Stimulated activated CD4-positive, alpha-beta T cell treated with anti-CD3 and anti-CD28 coated beads, Interleukin-2, amount 100 ng/mL, for 24 hours (primary cell): ENCODE measurements around the gene TUNAR.
A peak's percentile ranks its signal among the peaks of the same experiment; 100 is the strongest.
"Not testable (repeated sequence)": the region's sequence is repeated elsewhere in the genome, so short reads cannot be mapped to it uniquely, and the experiment has no call there.

Experiments
- DNase-seq, 2 donors: peaks; one replicate each; pipeline ENCODE4 v3.0.0-alpha.2; 2020

The TUNAR gene

DNA sequence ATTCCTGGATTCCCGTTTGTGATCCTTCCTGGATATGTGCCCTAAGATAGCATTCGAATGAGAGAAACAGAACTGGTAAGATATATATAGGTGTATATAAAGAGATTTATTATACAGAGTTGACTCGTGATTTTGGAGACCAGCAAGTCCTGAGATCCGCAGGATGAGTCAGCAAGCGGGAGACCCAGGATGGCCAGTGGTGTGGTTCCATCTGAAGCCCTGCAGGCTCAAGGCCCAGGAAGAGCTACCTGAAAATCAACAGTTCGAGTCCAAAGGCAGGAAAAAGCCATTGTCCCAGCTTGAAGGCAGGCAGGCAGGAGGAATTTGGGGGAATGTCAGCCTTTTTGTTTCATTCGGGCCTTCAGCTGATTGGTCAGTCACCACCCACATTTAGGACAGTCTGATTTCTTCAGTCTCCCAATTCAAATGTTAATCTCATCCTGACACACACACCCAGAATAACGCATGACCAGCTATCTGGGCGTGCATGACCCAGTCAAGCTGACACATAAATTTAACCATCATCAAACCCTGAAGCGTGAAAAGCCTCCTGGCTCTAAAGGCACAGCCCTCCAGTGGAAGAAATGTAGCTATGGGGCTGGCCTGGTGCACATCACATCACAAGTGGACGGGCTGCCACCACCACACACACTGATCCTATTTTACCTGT lies 44.3 kb downstream of the TUNAR start:
- DNase-seq, result no peak

DNA sequence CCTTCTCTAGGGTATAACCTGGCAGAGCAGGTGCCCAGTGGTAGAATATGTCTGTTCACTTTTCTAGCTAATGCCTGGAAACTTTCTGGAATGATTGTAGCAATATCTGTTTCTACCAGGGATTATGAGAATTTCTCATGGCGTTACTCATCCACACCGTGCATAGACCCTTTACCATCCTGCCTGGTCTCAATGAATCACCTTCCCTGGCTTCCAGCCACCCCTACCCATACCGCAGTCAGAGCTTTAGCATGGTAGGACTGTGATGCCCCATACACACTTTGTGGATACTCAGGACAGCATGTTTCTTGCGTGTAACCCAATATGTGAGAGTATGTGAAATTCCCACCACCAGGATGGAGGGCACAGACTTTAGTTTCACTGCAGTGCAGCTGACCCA lies 45.4 kb downstream of the TUNAR start:
- DNase-seq, result no peak

- DNase-seq, result no peak
Observed at GRCh38 chr14:95928751-95929150, 52.1 kb downstream of the TUNAR start.

DNA sequence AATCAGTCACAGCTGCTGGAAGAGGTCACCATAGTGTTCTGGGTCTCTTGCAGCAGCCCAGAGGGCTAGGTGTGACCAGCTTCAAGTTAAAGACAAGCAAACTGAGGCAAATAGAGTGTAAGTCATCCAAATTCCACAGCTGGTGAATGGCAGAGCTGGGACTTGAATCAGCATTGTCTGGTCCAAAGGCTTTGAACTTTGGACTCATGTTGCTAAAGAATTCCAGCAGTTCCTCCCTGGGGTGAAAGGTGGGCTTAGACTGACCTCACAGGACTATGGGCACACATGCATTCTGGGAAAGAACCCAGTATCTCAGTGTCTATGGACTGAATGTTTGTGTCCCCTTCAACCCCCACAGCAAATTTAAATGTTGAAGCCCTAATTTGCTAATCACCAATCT lies 54.8 kb downstream of the TUNAR start:
- DNase-seq, result no peak

DNA sequence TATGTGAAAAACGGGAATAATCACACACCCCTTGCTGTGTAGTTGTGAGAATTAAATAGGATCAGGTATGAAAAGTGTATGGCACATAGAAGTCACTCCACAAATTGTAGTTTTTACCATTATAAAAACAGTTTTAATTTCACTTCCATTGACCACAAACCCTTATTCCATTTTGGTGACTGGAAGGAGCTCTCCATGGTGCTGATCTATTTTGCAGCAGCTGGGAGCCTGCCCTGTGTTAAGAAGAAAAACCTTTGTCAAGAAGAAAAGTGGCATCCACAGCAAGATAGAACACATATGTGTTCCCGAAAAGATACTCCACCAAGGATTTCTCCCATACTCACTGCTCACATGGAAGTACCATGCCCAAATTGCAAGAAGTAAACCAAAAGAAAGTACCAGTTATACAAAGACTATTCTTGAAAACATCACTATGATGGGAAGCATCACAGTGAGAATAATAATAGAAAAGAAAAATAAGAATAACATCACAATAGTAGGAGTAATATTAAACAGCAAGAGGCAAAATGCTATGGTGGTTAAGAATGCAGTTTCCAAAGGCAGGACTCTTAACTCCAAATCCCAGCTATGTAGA lies 58.7 kb downstream of the TUNAR start:
- peak in 1 of 2 donors; percentile 2 for DNase-seq

DNA sequence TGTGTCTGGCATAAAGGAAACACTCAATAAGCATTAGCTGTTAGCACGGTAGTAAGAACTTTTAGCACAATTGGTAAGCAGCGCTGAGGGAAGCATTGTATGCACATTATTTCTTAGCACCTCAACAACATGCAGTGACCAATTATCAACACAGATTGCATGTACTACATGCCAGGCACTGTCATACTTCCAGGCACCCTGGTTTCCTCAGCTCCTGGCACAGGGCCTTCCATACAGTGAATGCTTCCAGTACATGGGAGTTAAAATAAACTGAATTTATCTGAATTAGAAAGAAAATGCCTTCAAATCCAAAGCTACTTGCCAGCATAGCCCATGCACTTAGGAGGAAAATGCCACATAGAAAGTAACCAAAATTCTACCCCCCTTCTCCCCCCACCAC lies 59.4 kb downstream of the TUNAR start:
- no peak for DNase-seq

- DNase-seq, result no peak
Observed at GRCh38 chr14:95939335-95939734, 62.7 kb downstream of the TUNAR start.

- DNase-seq, result no peak
Observed at GRCh38 chr14:95941897-95942296, 65.3 kb downstream of the TUNAR start.

DNA sequence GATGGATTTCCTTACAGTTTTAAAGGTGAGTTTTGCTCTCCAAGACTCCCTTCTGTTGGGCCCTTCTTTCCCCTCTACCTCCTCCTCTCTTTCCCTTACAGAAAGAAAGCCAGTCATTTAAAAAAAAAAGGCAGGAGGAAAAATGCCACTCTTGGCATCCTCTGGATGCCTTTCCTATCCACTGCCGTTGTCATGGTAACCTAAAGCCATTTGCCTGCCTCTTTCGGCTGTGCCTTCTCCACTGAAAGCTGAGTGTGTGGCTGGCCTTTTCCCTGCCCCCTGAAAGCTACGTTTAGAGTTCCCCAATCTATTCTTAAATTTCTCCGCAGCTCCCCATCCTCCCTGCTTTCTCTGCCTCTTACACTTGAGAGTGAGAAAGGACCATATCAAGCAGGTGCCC lies 67.1 kb downstream of the TUNAR start:
- no peak for DNase-seq

GRCh38 chr14:95944462-95944861 lies 67.8 kb downstream of the TUNAR start:
- no peak for DNase-seq

- DNase-seq, result no peak
Observed at GRCh38 chr14:95946867-95947266, 70.2 kb downstream of the TUNAR start.

DNA sequence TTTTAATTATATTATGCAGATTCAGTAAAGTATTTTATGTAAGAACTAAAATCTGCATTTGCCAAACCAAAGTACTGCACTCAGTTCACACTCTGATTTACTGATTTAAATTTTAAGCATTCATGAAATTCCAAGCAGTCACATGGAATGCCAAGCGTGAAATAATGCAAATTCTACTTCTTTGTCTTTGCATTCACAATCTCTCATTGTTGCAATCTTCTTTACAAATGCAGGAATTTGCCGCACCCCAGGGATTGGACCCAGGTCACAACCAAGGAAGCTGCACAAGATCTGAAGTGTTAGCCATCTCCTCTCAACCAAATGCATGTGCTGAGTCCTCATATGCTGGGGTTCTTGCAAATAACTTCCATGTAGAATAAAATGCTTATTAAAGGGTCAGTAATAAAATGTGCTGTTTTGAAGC lies 71.9 kb downstream of the TUNAR start:
- no peak for DNase-seq

DNA sequence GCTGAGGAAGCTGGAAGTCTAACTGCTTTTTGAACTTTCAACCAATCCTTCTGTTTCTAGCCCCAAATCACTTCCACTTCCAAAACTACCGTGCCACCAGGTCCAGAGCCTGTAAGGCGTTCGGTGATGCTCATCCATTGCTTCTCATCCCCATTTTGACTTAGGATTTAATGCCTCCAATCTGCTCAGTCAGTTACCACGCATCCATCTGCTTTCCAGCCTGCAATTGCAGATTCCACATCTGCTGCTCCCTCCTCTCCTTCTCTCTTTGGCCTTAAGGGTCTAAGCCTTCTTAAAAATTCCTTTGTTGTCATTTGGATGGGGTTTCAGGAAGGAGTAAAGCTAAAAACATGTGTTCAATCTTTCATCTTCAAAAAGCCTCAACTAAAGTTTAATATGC lies 74.7 kb downstream of the TUNAR start:
- DNase-seq, result no peak

GRCh38 chr14:95953111-95953724 lies 76.6 kb downstream of the TUNAR start:
- DNase-seq, result no peak

- DNase-seq, result no peak
Observed at GRCh38 chr14:95956601-95957460, 80.2 kb downstream of the TUNAR start.

DNA sequence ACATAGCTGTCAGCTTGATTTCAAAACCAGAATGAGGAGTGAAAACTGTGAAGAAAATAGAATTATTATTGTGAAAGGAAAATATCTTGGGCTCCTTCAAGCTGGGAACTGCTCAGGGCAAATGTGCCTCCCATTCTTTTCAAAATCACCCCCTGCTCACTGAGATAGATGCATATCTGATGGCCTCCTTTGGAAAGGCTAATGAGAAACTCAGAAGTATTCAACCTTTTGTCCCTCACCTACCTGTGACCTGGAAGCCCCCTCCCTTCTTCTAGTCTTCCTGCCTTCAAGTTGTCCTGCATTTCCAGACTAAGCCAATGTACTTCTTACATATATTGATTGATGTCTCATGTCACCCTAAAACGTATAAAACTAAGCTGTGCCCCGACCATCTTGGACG lies 81.5 kb downstream of the TUNAR start:
- DNase-seq, result no peak

GRCh38 chr14:95959317-95959716 lies 82.7 kb downstream of the TUNAR start:
- no peak for DNase-seq

DNA sequence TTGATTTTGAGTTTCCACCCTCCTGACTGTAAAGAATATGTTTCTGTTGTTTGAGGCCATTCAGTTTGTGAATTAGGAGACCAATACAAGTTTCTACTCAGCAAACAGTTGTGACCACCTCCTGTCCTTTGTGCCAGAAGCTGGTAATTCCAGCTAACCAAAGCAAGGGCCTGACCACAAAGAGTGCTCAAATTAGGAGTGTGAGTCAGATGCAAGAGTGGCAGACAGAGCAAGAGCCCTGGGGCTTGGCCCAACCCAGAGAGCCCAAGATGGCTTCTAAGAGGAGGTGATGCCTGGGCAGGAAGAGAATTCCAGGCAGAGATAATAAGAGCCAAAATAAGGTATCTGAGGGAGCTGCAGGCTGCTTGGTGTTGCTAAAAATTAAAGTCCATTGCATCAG lies 84.8 kb downstream of the TUNAR start:
- no peak for DNase-seq

- no peak for DNase-seq
Observed at GRCh38 chr14:95964901-95965300, 88.3 kb downstream of the TUNAR start.

- not testable (repeated sequence) for DNase-seq
Observed at GRCh38 chr14:95968048-95968447, 91.4 kb downstream of the TUNAR start.
